ENCODE data around the gene CHCHD3.

DNA sequence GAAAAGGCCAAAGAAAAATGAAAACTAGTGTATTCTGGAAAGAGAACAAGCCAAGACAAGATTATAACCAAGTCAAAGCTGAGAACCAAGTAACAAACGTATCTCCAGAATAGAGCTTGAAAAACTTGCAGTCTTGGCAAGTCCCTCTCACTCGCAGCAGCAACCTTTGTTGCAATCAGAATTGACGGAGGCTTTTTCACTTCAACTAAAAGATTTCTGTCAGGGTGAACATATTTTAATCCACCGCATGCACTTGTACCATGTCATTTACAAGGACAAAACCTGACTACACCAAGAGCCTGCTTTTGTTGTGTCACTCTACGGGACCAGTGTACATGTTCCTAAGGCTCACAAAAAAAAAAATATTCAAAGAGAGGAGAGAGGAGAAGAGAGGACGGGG is 122.0 kb downstream of the CHCHD3 start:
- TF ChIP-seq, protein P1, sequence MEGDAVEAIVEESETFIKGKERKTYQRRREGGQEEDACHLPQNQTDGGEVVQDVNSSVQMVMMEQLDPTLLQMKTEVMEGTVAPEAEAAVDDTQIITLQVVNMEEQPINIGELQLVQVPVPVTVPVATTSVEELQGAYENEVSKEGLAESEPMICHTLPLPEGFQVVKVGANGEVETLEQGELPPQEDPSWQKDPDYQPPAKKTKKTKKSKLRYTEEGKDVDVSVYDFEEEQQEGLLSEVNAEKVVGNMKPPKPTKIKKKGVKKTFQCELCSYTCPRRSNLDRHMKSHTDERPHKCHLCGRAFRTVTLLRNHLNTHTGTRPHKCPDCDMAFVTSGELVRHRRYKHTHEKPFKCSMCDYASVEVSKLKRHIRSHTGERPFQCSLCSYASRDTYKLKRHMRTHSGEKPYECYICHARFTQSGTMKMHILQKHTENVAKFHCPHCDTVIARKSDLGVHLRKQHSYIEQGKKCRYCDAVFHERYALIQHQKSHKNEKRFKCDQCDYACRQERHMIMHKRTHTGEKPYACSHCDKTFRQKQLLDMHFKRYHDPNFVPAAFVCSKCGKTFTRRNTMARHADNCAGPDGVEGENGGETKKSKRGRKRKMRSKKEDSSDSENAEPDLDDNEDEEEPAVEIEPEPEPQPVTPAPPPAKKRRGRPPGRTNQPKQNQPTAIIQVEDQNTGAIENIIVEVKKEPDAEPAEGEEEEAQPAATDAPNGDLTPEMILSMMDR (conservative IDR thresholded peaks at IDR 0.05 in 1 of 2, IDR thresholded peaks at IDR 0.05 in 1 of 2; ENCODE audit: low read depth in 1 of 2, low read length in 2 of 2): no peak
- no peak for TF ChIP-seq EZH2 (IDR thresholded peaks at IDR 0.05; ENCODE audit: low read length, missing control alignments)
